NT2/D1 (cell line): ENCODE results near the gene PPT2.
"Not testable (repeated sequence)": the region's sequence is repeated elsewhere in the genome, so short reads cannot be mapped to it uniquely, and the experiment has no call there.

Experiments
- DNase-seq: peaks from one replicate; pipeline ENCODE4 v3.0.0-alpha.2; 2011; ENCODE audit warnings: low read depth, low spot score
- H3K27me3 ChIP-seq: 2 replicates; pipeline ENCODE4 v1.6.0; 2011; ENCODE audit warnings: mild to moderate bottlenecking; ENCODE audit not compliant: insufficient read length, insufficient read depth
- H3K36me3 ChIP-seq: 2 replicates; pipeline ENCODE4 v1.6.1; 2011; ENCODE audit warnings: mild to moderate bottlenecking, low read length, mixed read lengths; ENCODE audit not compliant: insufficient read depth, insufficient read length
- H3K4me1 ChIP-seq: 2 replicates; pipeline ENCODE4 v1.5.1; 2011; ENCODE audit not compliant: insufficient read depth, insufficient read length
- H3K4me3 ChIP-seq: 2 replicates; pipeline ENCODE4 v1.5.1; 2011; ENCODE audit warnings: low read depth; ENCODE audit not compliant: insufficient read length
- H3K9ac ChIP-seq: 2 replicates; pipeline ENCODE4 v1.6.0; 2011; ENCODE audit warnings: low read depth; ENCODE audit not compliant: insufficient read length
- H3K9me3 ChIP-seq: 2 replicates; pipeline ENCODE4 v1.5.1; 2011; ENCODE audit warnings: mild to moderate bottlenecking, low read length; ENCODE audit not compliant: insufficient read depth
- SUZ12 ChIP-seq: IDR thresholded peaks from 2 replicates; pipeline ENCODE4 v1.6.1; 2011; ENCODE audit not compliant: insufficient read length, insufficient read depth; ENCODE audit errors: extremely low read depth
- YY1 ChIP-seq: IDR thresholded peaks from 2 replicates; pipeline ENCODE4 v1.6.1; 2011; ENCODE audit not compliant: insufficient read length, insufficient read depth
- ZNF274 ChIP-seq: IDR thresholded peaks from 2 replicates; pipeline ENCODE4 v1.6.1; 2011; ENCODE audit warnings: mild to moderate bottlenecking, low read depth, low read length

Gene PPT2

GRCh38 chr6:32187009-32187709 is 33.2 kb downstream of the PPT2 start:
- H3K9me3 ChIP-seq, result no peaks in the 10 kb centered on the region
- no peak for DNase-seq
- peaks cover 11% of the 10 kb centered on the region for H3K4me1 ChIP-seq
- no peaks in the 10 kb centered on the region for H3K27me3 ChIP-seq
- no peak for TF ChIP-seq ZNF274
- TF ChIP-seq SUZ12, result no peak
- H3K36me3 ChIP-seq, result peaks cover 37% of the 10 kb centered on the region
- H3K9ac ChIP-seq, result no peak overlapping the region
- no peak overlapping the region for H3K4me3 ChIP-seq

- H3K27me3 ChIP-seq, H3K9ac ChIP-seq, H3K4me3 ChIP-seq, H3K9me3 ChIP-seq, DNase-seq: not testable (repeated sequence)
- peaks cover 30% of the 10 kb centered on the region for H3K36me3 ChIP-seq
- peaks cover 10% of the 10 kb centered on the region for H3K4me1 ChIP-seq
Observed at GRCh38 chr6:32187725-32188380, 33.9 kb downstream of the PPT2 start.

- peak overlapping the region; percentile 83 for H3K9ac ChIP-seq
- H3K4me1 ChIP-seq, result peaks cover 10% of the 10 kb centered on the region
- H3K4me3 ChIP-seq, result peak overlapping the region; percentile 58
- TF ChIP-seq ZNF274 (no peak), SUZ12 (no peak), YY1 (no peak)
- no peak for DNase-seq
- peaks cover 23% of the 10 kb centered on the region for H3K36me3 ChIP-seq
- H3K9me3 ChIP-seq, result no peaks in the 10 kb centered on the region
- H3K27me3 ChIP-seq, result no peaks in the 10 kb centered on the region
Observed at GRCh38 chr6:32188381-32189068, 34.6 kb downstream of the PPT2 start.

- Histone ChIP-seq H3K9ac (peak overlapping the region; percentile 83), H3K9me3 (no peaks in the 10 kb centered on the region), H3K36me3 (peaks cover 22% of the 10 kb centered on the region), H3K4me3 (peak overlapping the region; percentile 58), H3K4me1 (peaks cover 10% of the 10 kb centered on the region), H3K27me3 (no peaks in the 10 kb centered on the region)
- DNase-seq, result no peak
- no peak for TF ChIP-seq SUZ12
- TF ChIP-seq YY1, result no peak
- TF ChIP-seq ZNF274, result no peak
Observed at GRCh38 chr6:32189069-32189741, 35.3 kb downstream of the PPT2 start.

GRCh38 chr6:32189742-32190053 is 35.8 kb downstream of the PPT2 start:
- no peak for DNase-seq
- Histone ChIP-seq H3K9ac (peak overlapping the region; percentile 83), H3K4me3 (peak overlapping the region; percentile 58), H3K36me3 (peaks cover 22% of the 10 kb centered on the region), H3K27me3 (no peaks in the 10 kb centered on the region), H3K9me3 (no peaks in the 10 kb centered on the region), H3K4me1 (peaks cover 8% of the 10 kb centered on the region)
- TF ChIP-seq ZNF274 (no peak), SUZ12 (no peak), YY1 (no peak)

- TF ChIP-seq SUZ12 (no peak), ZNF274 (no peak), YY1 (no peak)
- H3K4me1 ChIP-seq, result peaks cover 8% of the 10 kb centered on the region
- H3K9me3 ChIP-seq, result no peaks in the 10 kb centered on the region
- H3K4me3 ChIP-seq, result peak within 1 kb of the TSS; percentile 58
- peaks cover 22% of the 10 kb centered on the region for H3K36me3 ChIP-seq
- no peaks in the 10 kb centered on the region for H3K27me3 ChIP-seq
- peak; percentile 66 for DNase-seq
- peak within 1 kb of the TSS; percentile 83 for H3K9ac ChIP-seq
Observed at GRCh38 chr6:32190054-32190851, 36.3 kb downstream of the PPT2 start, which contains the start of gene PBX2. Gene PBX2, minus strand, starts transcription at chr6:32190202. Its CDS starts 287 bp downstream, at chr6:32189915.
